ENCODE results near the gene ZFP69.

- TF ChIP-seq CTCF (IDR thresholded peaks at IDR 0.05 in 4 of 5, conservative IDR thresholded peaks at IDR 0.05 in 1 of 5), result no peak
- TF ChIP-seq POLR2A (IDR thresholded peaks at IDR 0.05), result no peak
Measured at GRCh38 chr1:40451238-40451585, 25.9 kb upstream of the ZFP69 start.

All from gastrocnemius medialis (tissue), 4 donors.